Natural killer cell (primary cell): ENCODE results near the gene COL15A1. TPM values are rescaled to one million over a fixed set of nuclear protein-coding genes. Genes with fewer than 3 reads are reported as not detected.

Experiments used
- ATAC-seq, 3 donors: fragments of 150-1000 bp in 2 of 3; fragments of 200-7000 bp in 1 of 3; cut with Tn5 transposase; 1 replicate in 1 of 3; 2 replicates in 2 of 3; pipeline ENCODE4 v1.10.0; 2021; ENCODE audit warnings: mild to moderate bottlenecking in 2 of 3, moderate library complexity in 2 of 3
- DNase-seq, 2 donors: peaks; one replicate each; pipeline versions ENCODE4 v3.0.0 to v3.0.0-alpha.2; 2013 to 2021; ENCODE audit warnings: mixed read lengths in 1 of 2
- H3K27ac ChIP-seq: one replicate; pipeline ENCODE4 v1.5.1; 2013; ENCODE audit warnings: mild to moderate bottlenecking, low read length
- H3K27me3 ChIP-seq: one replicate; pipeline ENCODE4 v1.6.1; 2013; ENCODE audit warnings: low read length; ENCODE audit not compliant: control insufficient read depth, insufficient read depth
- H3K36me3 ChIP-seq: one replicate; pipeline ENCODE4 v1.6.1; 2013; ENCODE audit warnings: low read length; ENCODE audit not compliant: control insufficient read depth, insufficient read depth
- H3K4me1 ChIP-seq: one replicate; pipeline ENCODE4 v1.6.1; 2013; ENCODE audit warnings: low read length; ENCODE audit not compliant: control insufficient read depth, insufficient read depth
- H3K4me3 ChIP-seq: one replicate; pipeline ENCODE4 v1.5.1; 2013; ENCODE audit warnings: low read length
- H3K9me3 ChIP-seq: one replicate; pipeline ENCODE4 v1.6.1; 2013; ENCODE audit warnings: low read length; ENCODE audit not compliant: control insufficient read depth, insufficient read depth
- H3K27ac Mint-ChIP-seq, 2 donors: one replicate each; pipeline ENCODE4 v1.8.0; 2022; ENCODE audit warnings: mild to moderate bottlenecking in 2 of 2, mixed read lengths in 2 of 2, moderate library complexity in 1 of 2
- H3K27me3 Mint-ChIP-seq, 2 donors: one replicate each; pipeline ENCODE4 v1.8.0; 2022; ENCODE audit warnings: low read depth in 2 of 2, mixed read lengths in 2 of 2
- H3K36me3 Mint-ChIP-seq: one replicate; pipeline ENCODE4 v1.8.0; 2022; ENCODE audit warnings: mixed read lengths
- H3K4me1 Mint-ChIP-seq, 2 donors: one replicate each; pipeline ENCODE4 v1.8.0; 2022; ENCODE audit warnings: mixed read lengths in 2 of 2
- H3K4me3 Mint-ChIP-seq: one replicate; pipeline ENCODE4 v1.8.0; 2022; ENCODE audit warnings: mild to moderate bottlenecking, moderate library complexity, mixed read lengths
- H3K9me3 Mint-ChIP-seq, 2 donors: one replicate each; pipeline ENCODE4 v1.8.0; 2022; ENCODE audit warnings: mixed read lengths in 2 of 2
- CTCF ChIP-seq: fragments of 200-600 bp; IDR thresholded peaks from one replicate; pipeline ENCODE4 v1.8.0; 2022; ENCODE audit warnings: antibody characterized with exemption
- WGBS: methylation state at CpG from one replicate; pipeline ENCODE4 v1.1.7; 2013; ENCODE audit warnings: missing lambda C conversion rate; ENCODE audit not compliant: insufficient coverage; 5-methylcytosine and 5-hydroxymethylcytosine counted together
- intact Hi-C: fragments of 100-400 bp; cut with micrococcal nuclease; formaldehyde crosslinking; loops from one replicate; pipeline ENCODE4 v1.14.2; 2022
- total RNA-seq, 4 donors: library from RNA; stranded (reverse); fragments of 120-200 nt in 1 of 4; gene quantifications; one replicate each; pipeline versions ENCODE4 v1.2.3 to v1.2.4, GENCODE V29; 2013 to 2022

COL15A1 gene
- total RNA-seq, 3 donors from 2014 or later (not counting 1 experiment from before 2014, with no cell fraction given) = 0.18 to 0.82 (median 0.19) TPM

- no peak overlapping the region for H3K27ac ChIP-seq
- H3K4me1 ChIP-seq = peaks cover 10% of the 10 kb centered on the region
- no peaks in the 10 kb centered on the region for H3K9me3 ChIP-seq
- DNase-seq (no peak), ATAC-seq (no peak)
- no peaks in the 10 kb centered on the region for H3K9me3 Mint-ChIP-seq
- TF ChIP-seq CTCF = no peak
- H3K36me3 ChIP-seq = no peaks in the 10 kb centered on the region
- no peak overlapping the region for H3K4me3 ChIP-seq
- H3K27me3 Mint-ChIP-seq = peaks cover 0 to 5% of the 10 kb centered on the region in 2 donors
- no peak overlapping the region for H3K27ac Mint-ChIP-seq
- 94% methylated on average over 1 of the region's 2 CpGs for WGBS
- intact Hi-C loops = no loop called here
- H3K4me3 Mint-ChIP-seq = no peak overlapping the region
- H3K4me1 Mint-ChIP-seq = peaks cover 25 to 39% of the 10 kb centered on the region in 2 donors
- no peaks in the 10 kb centered on the region for H3K36me3 Mint-ChIP-seq
- H3K27me3 ChIP-seq = no peaks in the 10 kb centered on the region
Measured at GRCh38 chr9:99029083-99029645, 85.5 kb downstream of the COL15A1 start.

GRCh38 chr9:99030092-99030511 lies 86.4 kb downstream of the COL15A1 start:
- no peak overlapping the region for H3K4me3 Mint-ChIP-seq

GRCh38 chr9:99030610-99031109 lies 87.0 kb downstream of the COL15A1 start:
- DNase-seq (no peak), ATAC-seq (peak in 2 of 3 donors; percentile 36 to 37)
- H3K36me3 ChIP-seq = no peaks in the 10 kb centered on the region
- WGBS = 81% methylated on average over 3 of the region's 3 CpGs
- Mint-ChIP-seq H3K4me1 (peaks cover 37 to 49% of the 10 kb centered on the region in 2 donors), H3K9me3 (no peaks in the 10 kb centered on the region), H3K27me3 (peaks cover 0 to 5% of the 10 kb centered on the region in 2 donors), H3K27ac (peak overlapping the region in 1 of 2 donors; percentile 64), H3K4me3 (no peak overlapping the region), H3K36me3 (no peaks in the 10 kb centered on the region)
- peaks cover 19% of the 10 kb centered on the region for H3K4me1 ChIP-seq
- H3K27ac ChIP-seq = no peak overlapping the region
- H3K4me3 ChIP-seq = no peak overlapping the region
- no peak for TF ChIP-seq CTCF
- intact Hi-C loops = no loop called here
- H3K9me3 ChIP-seq = no peaks in the 10 kb centered on the region
- no peaks in the 10 kb centered on the region for H3K27me3 ChIP-seq

More at GRCh38 chr9:99030092-99030511, 86.4 kb downstream of the COL15A1 start:
- WGBS = 88% methylated on average over 3 of the region's 3 CpGs
- H3K27ac ChIP-seq = no peak overlapping the region
- peaks cover 15% of the 10 kb centered on the region for H3K4me1 ChIP-seq
- Mint-ChIP-seq H3K4me1 (peaks cover 32 to 48% of the 10 kb centered on the region in 2 donors), H3K27me3 (peaks cover 0 to 5% of the 10 kb centered on the region in 2 donors), H3K36me3 (no peaks in the 10 kb centered on the region), H3K9me3 (no peaks in the 10 kb centered on the region), H3K27ac (peak overlapping the region in 1 of 2 donors; percentile 64)
- no peak overlapping the region for H3K4me3 ChIP-seq
- H3K36me3 ChIP-seq = no peaks in the 10 kb centered on the region
- no peak for ATAC-seq
- no peak for TF ChIP-seq CTCF
- intact Hi-C loops = no loop called here
- no peaks in the 10 kb centered on the region for H3K9me3 ChIP-seq
- no peak for DNase-seq
- no peaks in the 10 kb centered on the region for H3K27me3 ChIP-seq

- Histone ChIP-seq H3K27ac (no peak overlapping the region), H3K4me1 (peaks cover 20% of the 10 kb centered on the region), H3K4me3 (no peak overlapping the region), H3K27me3 (no peaks in the 10 kb centered on the region), H3K36me3 (no peaks in the 10 kb centered on the region), H3K9me3 (no peaks in the 10 kb centered on the region)
- TF ChIP-seq CTCF = no peak
- H3K27ac Mint-ChIP-seq = no peak overlapping the region
- peaks cover 0 to 5% of the 10 kb centered on the region in 2 donors for H3K27me3 Mint-ChIP-seq
- DNase-seq = no peak
- peaks cover 39 to 45% of the 10 kb centered on the region in 2 donors for H3K4me1 Mint-ChIP-seq
- intact Hi-C loops = no loop called here
- H3K36me3 Mint-ChIP-seq = no peaks in the 10 kb centered on the region
- no peaks in the 10 kb centered on the region for H3K9me3 Mint-ChIP-seq
- WGBS = 95% methylated on average over 6 of the region's 6 CpGs
- no peak for ATAC-seq
- no peak overlapping the region for H3K4me3 Mint-ChIP-seq
Measured at GRCh38 chr9:99031319-99031718, 87.6 kb downstream of the COL15A1 start.
